C4-2B (cell line): Measurements from ENCODE around the gene ABCC6.

Source experiments
- H3K27ac ChIP-seq: fragments of 450-650 bp; 2 replicates; pipeline ENCODE4 v1.5.1; 2017
- ZFX ChIP-seq: fragments of 450-650 bp; IDR thresholded peaks from 2 replicates; pipeline ENCODE4 v1.6.1; 2017
- TF ChIP-seq, protein P1 (sequence below): fragments of 450-650 bp; conservative IDR thresholded peaks from 2 replicates; pipeline ENCODE4 v1.5.1; 2017; ENCODE audit warnings: mild to moderate bottlenecking

Gene ABCC6

GRCh38 chr16:16175296-16175695, 48.0 kb downstream of the ABCC6 start:
- TF ChIP-seq ZFX: no peak
- TF ChIP-seq, protein P1, sequence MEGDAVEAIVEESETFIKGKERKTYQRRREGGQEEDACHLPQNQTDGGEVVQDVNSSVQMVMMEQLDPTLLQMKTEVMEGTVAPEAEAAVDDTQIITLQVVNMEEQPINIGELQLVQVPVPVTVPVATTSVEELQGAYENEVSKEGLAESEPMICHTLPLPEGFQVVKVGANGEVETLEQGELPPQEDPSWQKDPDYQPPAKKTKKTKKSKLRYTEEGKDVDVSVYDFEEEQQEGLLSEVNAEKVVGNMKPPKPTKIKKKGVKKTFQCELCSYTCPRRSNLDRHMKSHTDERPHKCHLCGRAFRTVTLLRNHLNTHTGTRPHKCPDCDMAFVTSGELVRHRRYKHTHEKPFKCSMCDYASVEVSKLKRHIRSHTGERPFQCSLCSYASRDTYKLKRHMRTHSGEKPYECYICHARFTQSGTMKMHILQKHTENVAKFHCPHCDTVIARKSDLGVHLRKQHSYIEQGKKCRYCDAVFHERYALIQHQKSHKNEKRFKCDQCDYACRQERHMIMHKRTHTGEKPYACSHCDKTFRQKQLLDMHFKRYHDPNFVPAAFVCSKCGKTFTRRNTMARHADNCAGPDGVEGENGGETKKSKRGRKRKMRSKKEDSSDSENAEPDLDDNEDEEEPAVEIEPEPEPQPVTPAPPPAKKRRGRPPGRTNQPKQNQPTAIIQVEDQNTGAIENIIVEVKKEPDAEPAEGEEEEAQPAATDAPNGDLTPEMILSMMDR: no peak
- no peak overlapping the region for H3K27ac ChIP-seq

DNA sequence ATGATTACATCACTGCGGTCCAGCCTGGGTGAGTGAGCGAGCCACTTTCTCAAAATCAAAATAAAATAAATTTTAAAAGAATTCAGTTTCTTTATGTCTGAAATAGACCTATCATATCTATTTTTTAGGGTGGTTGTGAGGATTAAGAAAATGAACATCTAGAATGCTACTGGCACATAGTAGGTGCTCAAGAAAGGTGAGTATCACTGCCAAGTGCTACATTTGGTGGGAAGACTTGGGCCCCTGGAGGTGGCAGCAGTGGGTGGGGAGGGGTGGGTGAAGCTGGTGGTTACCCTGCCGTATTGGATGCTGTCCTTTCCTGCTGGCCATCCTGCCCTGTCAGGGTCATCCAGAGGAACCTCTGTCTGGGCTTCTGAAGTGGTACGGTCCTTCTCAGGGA, 50.3 kb downstream of the ABCC6 start:
- no peak overlapping the region for H3K27ac ChIP-seq
- TF ChIP-seq, protein P1: no peak
- no peak for TF ChIP-seq ZFX

- H3K27ac ChIP-seq: no peak overlapping the region
- no peak for TF ChIP-seq ZFX
- TF ChIP-seq, protein P1: no peak
Observed at GRCh38 chr16:16171332-16171919, 51.9 kb downstream of the ABCC6 start.

GRCh38 chr16:16169615-16170014, 53.7 kb downstream of the ABCC6 start:
- TF ChIP-seq ZFX: no peak
- TF ChIP-seq, protein P1: no peak
- H3K27ac ChIP-seq: no peak overlapping the region

GRCh38 chr16:16168431-16168830, 54.9 kb downstream of the ABCC6 start:
- TF ChIP-seq, protein P1: no peak
- no peak for TF ChIP-seq ZFX
- no peak overlapping the region for H3K27ac ChIP-seq

DNA sequence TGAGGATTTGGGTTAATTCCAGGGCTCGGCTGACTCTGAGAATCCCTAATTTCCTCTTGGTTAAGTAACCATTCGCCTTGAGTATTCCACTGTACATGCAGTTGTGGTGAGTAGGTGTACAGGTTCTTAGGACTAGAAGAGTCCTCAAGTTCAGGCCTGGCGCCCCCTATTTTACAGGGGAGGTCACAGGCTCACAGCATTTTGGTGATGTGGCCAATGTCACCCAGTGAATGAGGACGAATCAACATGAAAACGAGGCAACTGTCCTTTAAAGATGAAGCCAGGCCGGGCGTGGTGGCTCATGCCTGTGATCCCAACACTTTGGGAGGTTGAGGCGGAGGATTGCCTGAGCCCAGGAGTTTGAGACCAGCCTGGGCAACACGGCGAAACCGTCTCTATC, 55.4 kb downstream of the ABCC6 start:
- no peak overlapping the region for H3K27ac ChIP-seq
- TF ChIP-seq ZFX: no peak
- TF ChIP-seq, protein P1: no peak

- H3K27ac ChIP-seq: no peak overlapping the region
- TF ChIP-seq, protein P1: no peak
- TF ChIP-seq ZFX: no peak
Observed at GRCh38 chr16:16166949-16167348, 56.3 kb downstream of the ABCC6 start.
